Measurements from ENCODE around the gene ADH6.
"Not testable (repeated sequence)": the region's sequence is repeated elsewhere in the genome, so short reads cannot be mapped to it uniquely, and the experiment has no call there.

Gene ADH6

GRCh38 chr4:99209671-99210070, 9.4 kb downstream of the ADH6 start:
- H3K9me3 Mint-ChIP-seq: no peaks in the 10 kb centered on the region
- H3K36me3 Mint-ChIP-seq (ENCODE audit: insufficient read depth): no peaks in the 10 kb centered on the region
- no peak for DNase-seq (ENCODE audit: low spot score in 2 of 2)

DNA sequence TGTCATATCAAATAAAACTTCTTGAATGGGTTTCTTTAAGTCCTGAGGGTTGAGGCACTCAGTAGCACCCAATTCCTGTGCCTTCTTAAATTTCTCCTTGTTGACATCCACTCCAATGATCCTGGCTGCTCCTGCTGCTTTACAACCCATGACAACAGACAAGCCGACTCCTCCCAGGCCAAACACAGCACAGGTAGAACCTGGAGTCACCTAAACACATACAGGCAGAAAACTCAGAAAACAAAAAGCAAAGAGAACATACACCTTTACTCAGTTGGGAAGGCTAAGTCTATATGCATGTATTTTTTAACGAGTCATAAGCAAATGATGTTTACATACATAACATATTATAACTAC, 10.3 kb downstream of the ADH6 start:
- H3K27me3 Mint-ChIP-seq: no peaks in the 10 kb centered on the region
- ATAC-seq (replicated peaks; ENCODE audit: extremely low read depth, poor library complexity, severe bottlenecking) (no peak), DNase-seq (ENCODE audit: low spot score in 2 of 2) (no peak)
- H3K9me3 Mint-ChIP-seq: no peaks in the 10 kb centered on the region
- no peak overlapping the region for H3K27ac Mint-ChIP-seq (ENCODE audit: low read depth)
- no peaks in the 10 kb centered on the region for H3K4me1 Mint-ChIP-seq
- no peak overlapping the region for H3K4me3 Mint-ChIP-seq
- no peaks in the 10 kb centered on the region for H3K36me3 Mint-ChIP-seq (ENCODE audit: insufficient read depth)

More at GRCh38 chr4:99209671-99210070, 9.4 kb downstream of the ADH6 start:
- Mint-ChIP-seq H3K4me1 (no peaks in the 10 kb centered on the region), H3K27me3 (no peaks in the 10 kb centered on the region), H3K27ac (ENCODE audit: low read depth) (no peak overlapping the region), H3K4me3 (no peak overlapping the region)
- no peak for ATAC-seq (replicated peaks; ENCODE audit: extremely low read depth, poor library complexity, severe bottlenecking)

DNA sequence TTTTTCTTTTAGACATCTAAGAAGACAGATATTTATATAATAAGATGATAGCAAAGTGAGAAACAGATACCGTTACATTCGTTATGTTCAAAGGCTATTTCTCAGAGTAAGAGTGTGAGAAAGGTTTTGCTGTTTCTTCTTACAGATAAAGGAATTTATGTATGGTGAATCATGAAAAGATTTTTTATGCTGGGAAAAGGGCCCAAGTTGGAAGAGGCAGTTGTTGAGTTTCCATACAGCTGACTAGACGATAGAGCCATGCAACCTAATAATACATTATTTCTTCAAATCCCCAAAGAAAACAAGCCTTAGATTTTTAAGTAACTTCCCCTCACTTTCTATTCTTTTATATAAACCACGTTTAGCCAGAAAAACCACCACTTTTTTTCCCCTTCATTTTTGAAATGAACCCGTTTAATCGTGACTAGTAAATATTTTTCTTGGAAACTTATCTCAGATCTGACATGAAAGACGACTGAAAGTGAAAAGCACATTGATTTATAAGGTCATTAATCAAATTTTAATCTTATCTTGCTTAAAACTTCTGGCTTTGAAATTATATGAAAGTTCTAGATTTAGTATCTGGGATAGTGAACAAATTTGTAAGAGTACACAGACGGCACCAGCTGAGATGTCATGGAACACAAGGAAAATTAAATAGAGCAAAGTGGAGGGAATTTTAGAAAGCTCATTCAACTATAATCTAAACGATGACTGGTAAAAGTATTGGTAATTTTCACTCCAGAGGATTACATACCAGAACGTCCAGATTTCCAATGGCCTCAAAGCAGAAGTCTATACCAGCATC, 10.9 kb downstream of the ADH6 start:
- Mint-ChIP-seq H3K9me3 (no peaks in the 10 kb centered on the region), H3K27ac (ENCODE audit: low read depth) (no peak overlapping the region), H3K4me1 (no peaks in the 10 kb centered on the region), H3K4me3 (no peak overlapping the region), H3K36me3 (ENCODE audit: insufficient read depth) (peaks cover 2% of the 10 kb centered on the region), H3K27me3 (no peaks in the 10 kb centered on the region)
- ATAC-seq (replicated peaks; ENCODE audit: extremely low read depth, poor library complexity, severe bottlenecking) (no peak), DNase-seq (ENCODE audit: low spot score in 2 of 2) (no peak)

- no peak for ATAC-seq (replicated peaks; ENCODE audit: extremely low read depth, poor library complexity, severe bottlenecking)
- no peak overlapping the region for H3K4me3 Mint-ChIP-seq
- H3K36me3 Mint-ChIP-seq (ENCODE audit: insufficient read depth): peaks cover 2% of the 10 kb centered on the region
- no peaks in the 10 kb centered on the region for H3K4me1 Mint-ChIP-seq
- no peak for DNase-seq (ENCODE audit: low spot score in 2 of 2)
- no peaks in the 10 kb centered on the region for H3K27me3 Mint-ChIP-seq
- H3K27ac Mint-ChIP-seq (ENCODE audit: low read depth): no peak overlapping the region
- H3K9me3 Mint-ChIP-seq: no peaks in the 10 kb centered on the region
Measured at GRCh38 chr4:99207069-99207743, 11.8 kb downstream of the ADH6 start.

DNA sequence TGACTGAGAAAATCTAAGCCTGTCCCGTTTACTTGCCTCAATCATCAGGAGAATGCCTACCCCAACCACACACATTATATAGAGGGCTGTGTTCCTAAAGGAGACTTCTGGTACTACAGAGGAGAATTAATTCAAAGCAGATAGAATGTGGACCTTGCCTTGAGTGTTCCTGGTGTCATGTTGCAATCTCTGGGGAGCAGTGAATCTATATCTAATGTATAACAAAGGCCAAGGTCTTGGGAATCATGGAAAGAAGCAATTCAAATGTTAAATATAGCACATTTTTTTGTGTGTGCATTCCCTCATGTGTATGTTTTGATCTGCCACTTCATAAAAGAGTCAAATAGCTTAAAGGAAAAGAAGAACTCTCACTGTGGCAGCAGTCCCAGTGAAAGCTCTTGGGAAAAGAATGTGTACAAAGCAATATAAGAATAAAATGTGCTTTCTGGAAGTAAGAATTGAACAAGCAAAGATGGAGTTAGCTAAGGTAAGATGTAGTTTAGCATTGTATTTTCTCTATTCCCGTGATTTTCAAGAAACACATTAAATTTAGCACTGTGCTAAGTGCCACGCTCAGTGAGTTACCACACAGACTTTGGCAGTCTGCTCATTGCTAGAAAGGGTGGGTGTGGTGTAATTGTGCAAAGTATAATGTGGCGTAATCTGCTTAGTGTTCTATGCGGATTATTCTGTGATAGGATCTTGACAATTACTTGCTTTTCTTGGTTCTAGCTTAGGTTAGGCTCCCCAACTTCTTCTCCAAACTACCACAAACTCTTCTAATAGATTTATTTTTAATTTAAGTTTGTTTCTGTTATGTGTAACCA, 13.7 kb downstream of the ADH6 start:
- H3K27ac Mint-ChIP-seq (ENCODE audit: low read depth): no peak overlapping the region

DNA sequence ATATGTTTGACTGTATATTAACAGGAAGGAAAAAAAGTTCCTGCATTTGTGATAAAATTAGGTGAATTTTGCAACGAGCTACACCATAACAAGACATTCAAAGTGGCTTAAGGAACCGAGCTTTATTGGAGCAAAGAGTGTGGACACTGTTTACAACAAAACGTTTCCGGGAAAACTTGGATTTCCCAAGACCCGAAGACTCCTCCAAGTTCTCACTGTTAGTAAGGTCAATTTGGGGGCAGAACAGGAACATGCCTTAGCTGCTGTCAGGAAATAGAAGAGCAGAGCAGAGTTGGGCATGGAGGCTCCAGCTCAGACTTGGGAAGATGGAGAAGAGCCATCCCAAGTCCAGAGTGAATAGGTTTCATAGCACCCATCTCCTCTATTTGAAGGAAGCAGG, 16.5 kb downstream of the ADH6 start:
- H3K4me3 Mint-ChIP-seq: no peak overlapping the region
- H3K4me1 Mint-ChIP-seq: no peaks in the 10 kb centered on the region
- H3K27me3 Mint-ChIP-seq: no peaks in the 10 kb centered on the region
- H3K36me3 Mint-ChIP-seq (ENCODE audit: insufficient read depth): peaks cover 2% of the 10 kb centered on the region
- no peak for ATAC-seq (replicated peaks; ENCODE audit: extremely low read depth, poor library complexity, severe bottlenecking)
- no peaks in the 10 kb centered on the region for H3K9me3 Mint-ChIP-seq
- H3K27ac Mint-ChIP-seq (ENCODE audit: low read depth): no peak overlapping the region
- DNase-seq (ENCODE audit: low spot score in 2 of 2): no peak

More for the DNA sequence above, 13.7 kb downstream of the ADH6 start:
- Mint-ChIP-seq H3K27me3 (no peaks in the 10 kb centered on the region), H3K4me3 (no peak overlapping the region), H3K36me3 (ENCODE audit: insufficient read depth) (peaks cover 2% of the 10 kb centered on the region), H3K4me1 (no peaks in the 10 kb centered on the region), H3K9me3 (no peaks in the 10 kb centered on the region)
- DNase-seq (ENCODE audit: low spot score in 2 of 2) (no peak), ATAC-seq (replicated peaks; ENCODE audit: extremely low read depth, poor library complexity, severe bottlenecking) (no peak)

GRCh38 chr4:99202094-99202493, 17.0 kb downstream of the ADH6 start:
- DNase-seq (ENCODE audit: low spot score in 2 of 2): no peak
- Mint-ChIP-seq H3K27me3 (no peaks in the 10 kb centered on the region), H3K36me3 (ENCODE audit: insufficient read depth) (peaks cover 2% of the 10 kb centered on the region), H3K4me3 (no peak overlapping the region), H3K9me3 (no peaks in the 10 kb centered on the region), H3K4me1 (no peaks in the 10 kb centered on the region), H3K27ac (ENCODE audit: low read depth) (no peak overlapping the region)
- no peak for ATAC-seq (replicated peaks; ENCODE audit: extremely low read depth, poor library complexity, severe bottlenecking)

DNA sequence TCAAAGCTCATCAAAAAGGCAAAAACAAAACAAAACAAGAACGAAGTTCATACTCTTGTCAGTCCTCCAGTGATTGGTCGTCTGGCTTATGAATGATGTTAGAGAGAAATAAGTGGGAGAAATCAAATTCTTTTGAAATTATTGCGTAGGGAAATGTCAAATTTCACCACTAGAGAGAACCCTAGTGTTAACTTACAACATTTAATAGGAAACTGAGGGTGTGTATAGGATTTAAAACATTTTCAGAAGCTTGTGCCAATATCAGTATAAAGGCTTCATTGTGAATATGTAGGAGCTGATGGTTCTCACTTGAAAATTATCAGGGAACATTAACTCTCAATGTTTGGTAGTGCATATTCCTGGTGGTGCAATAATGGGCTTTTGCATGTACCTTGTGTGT, 17.4 kb downstream of the ADH6 start:
- H3K4me1 Mint-ChIP-seq: no peaks in the 10 kb centered on the region

GRCh38 chr4:99200138-99200537, 18.9 kb downstream of the ADH6 start:
- no peaks in the 10 kb centered on the region for H3K27me3 Mint-ChIP-seq
- ATAC-seq (replicated peaks; ENCODE audit: extremely low read depth, poor library complexity, severe bottlenecking) (no peak), DNase-seq (ENCODE audit: low spot score in 2 of 2) (no peak)
- H3K27ac Mint-ChIP-seq (ENCODE audit: low read depth): no peak overlapping the region
- H3K36me3 Mint-ChIP-seq (ENCODE audit: insufficient read depth): peaks cover 2% of the 10 kb centered on the region
- no peaks in the 10 kb centered on the region for H3K9me3 Mint-ChIP-seq
- no peak overlapping the region for H3K4me3 Mint-ChIP-seq
- H3K4me1 Mint-ChIP-seq: no peaks in the 10 kb centered on the region

More for the DNA sequence above, 17.4 kb downstream of the ADH6 start:
- no peak for DNase-seq (ENCODE audit: low spot score in 2 of 2)
- H3K9me3 Mint-ChIP-seq: no peaks in the 10 kb centered on the region
- no peak overlapping the region for H3K4me3 Mint-ChIP-seq
- no peak for ATAC-seq (replicated peaks; ENCODE audit: extremely low read depth, poor library complexity, severe bottlenecking)
- peaks cover 2% of the 10 kb centered on the region for H3K36me3 Mint-ChIP-seq (ENCODE audit: insufficient read depth)
- no peaks in the 10 kb centered on the region for H3K27me3 Mint-ChIP-seq
- no peak overlapping the region for H3K27ac Mint-ChIP-seq (ENCODE audit: low read depth)

GRCh38 chr4:99190336-99190735, 28.7 kb downstream of the ADH6 start:
- no peak for DNase-seq (ENCODE audit: low spot score in 2 of 2)
- H3K9me3 Mint-ChIP-seq: peaks cover 15% of the 10 kb centered on the region
- no peaks in the 10 kb centered on the region for H3K36me3 Mint-ChIP-seq (ENCODE audit: insufficient read depth)
- H3K4me1 Mint-ChIP-seq: no peaks in the 10 kb centered on the region
- no peak overlapping the region for H3K27ac Mint-ChIP-seq (ENCODE audit: low read depth)
- peaks cover 8% of the 10 kb centered on the region for H3K27me3 Mint-ChIP-seq
- ATAC-seq (replicated peaks; ENCODE audit: extremely low read depth, poor library complexity, severe bottlenecking): no peak
- H3K4me3 Mint-ChIP-seq: no peak overlapping the region

- not testable (repeated sequence) for ATAC-seq (replicated peaks; ENCODE audit: extremely low read depth, poor library complexity, severe bottlenecking); DNase-seq (ENCODE audit: low spot score in 2 of 2); H3K36me3 Mint-ChIP-seq (ENCODE audit: insufficient read depth); H3K4me3 Mint-ChIP-seq; H3K4me1 Mint-ChIP-seq; H3K27ac Mint-ChIP-seq (ENCODE audit: low read depth)
- Mint-ChIP-seq H3K27me3 (peaks cover 12% of the 10 kb centered on the region), H3K9me3 (peaks cover 19% of the 10 kb centered on the region)
Measured at GRCh38 chr4:99189900-99190299, 29.1 kb downstream of the ADH6 start.

- no peak for ATAC-seq (replicated peaks; ENCODE audit: extremely low read depth, poor library complexity, severe bottlenecking)
Measured at GRCh38 chr4:99186029-99186428, 33.0 kb downstream of the ADH6 start.

More at GRCh38 chr4:99186029-99186428, 33.0 kb downstream of the ADH6 start:
- Mint-ChIP-seq H3K27ac (ENCODE audit: low read depth) (no peak overlapping the region), H3K4me3 (no peak overlapping the region), H3K36me3 (ENCODE audit: insufficient read depth) (no peaks in the 10 kb centered on the region), H3K4me1 (no peaks in the 10 kb centered on the region), H3K27me3 (peaks cover 13% of the 10 kb centered on the region), H3K9me3 (peaks cover 18% of the 10 kb centered on the region)
- no peak for DNase-seq (ENCODE audit: low spot score in 2 of 2)
